Measurements from ENCODE around the gene CDK5RAP1.

Gene CDK5RAP1

DNA sequence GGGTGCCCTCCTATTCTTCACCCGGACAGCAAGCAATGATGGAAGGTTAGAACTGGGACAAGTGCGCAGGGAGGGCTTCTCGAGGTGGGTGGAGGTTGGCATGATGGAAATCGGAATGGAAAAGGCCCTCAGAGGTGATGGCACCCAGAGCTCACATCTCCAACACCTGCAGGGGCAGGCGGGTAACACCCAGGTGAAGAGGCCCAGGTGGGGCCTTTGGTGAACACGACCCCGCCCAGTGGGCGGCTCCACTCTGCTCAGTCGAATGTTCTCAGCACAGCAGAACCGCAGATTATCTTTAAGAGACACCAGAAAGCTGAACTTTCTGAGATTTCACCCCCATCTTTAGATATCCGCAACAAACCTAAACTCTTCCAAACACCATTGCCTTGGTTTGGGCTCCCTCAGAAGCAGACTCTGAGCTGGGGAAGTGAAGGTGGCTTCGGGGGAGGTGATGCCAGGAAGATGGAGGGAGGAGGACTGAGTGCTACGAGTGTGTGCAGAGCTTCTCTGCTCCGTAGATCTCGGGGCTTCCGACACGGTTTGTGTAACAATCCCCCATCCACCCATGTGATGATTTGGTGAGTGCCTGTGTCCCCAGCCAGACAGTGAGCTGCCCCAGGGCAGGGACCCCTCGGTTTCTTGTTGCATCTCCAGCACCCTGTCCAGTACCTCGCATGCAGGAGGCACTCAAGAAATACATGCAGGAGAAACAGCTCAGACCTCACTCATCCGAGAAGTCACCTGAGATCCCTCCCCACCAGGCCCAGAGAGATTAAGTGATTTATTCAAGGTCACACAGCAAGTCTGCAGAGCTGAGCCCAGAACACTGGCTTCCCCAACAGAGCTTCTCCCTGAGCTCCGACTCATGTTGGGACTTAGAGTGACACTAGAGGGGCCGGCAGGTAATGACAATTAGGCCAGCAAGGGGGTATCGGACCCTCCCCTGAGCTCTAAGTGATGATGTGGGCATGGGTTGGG lies 72.9 kb downstream of the CDK5RAP1 start:
- DNase-seq: no peak

DNA sequence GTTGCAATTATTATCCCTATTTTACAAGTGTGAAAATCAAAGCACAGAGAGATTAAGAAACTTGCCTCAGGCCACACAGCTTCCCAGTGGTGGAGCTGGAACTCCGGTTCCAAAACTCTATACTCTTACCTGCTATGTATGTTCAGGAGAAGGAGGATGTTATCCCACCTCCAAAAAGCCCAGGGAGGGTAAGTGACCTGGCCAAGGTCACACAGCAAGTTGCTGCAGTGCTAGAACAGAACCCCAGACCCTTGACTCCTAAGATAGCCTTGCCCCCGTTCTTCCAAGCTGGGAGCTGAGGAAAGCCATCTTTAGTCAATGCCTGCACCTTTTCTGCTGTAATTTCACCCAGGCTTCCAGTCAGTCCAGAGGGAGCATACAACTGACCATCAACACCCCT lies 76.0 kb downstream of the CDK5RAP1 start:
- DNase-seq: no peak

- no peak for DNase-seq
Measured at GRCh38 chr20:33323236-33323635, 78.1 kb downstream of the CDK5RAP1 start.

DNA sequence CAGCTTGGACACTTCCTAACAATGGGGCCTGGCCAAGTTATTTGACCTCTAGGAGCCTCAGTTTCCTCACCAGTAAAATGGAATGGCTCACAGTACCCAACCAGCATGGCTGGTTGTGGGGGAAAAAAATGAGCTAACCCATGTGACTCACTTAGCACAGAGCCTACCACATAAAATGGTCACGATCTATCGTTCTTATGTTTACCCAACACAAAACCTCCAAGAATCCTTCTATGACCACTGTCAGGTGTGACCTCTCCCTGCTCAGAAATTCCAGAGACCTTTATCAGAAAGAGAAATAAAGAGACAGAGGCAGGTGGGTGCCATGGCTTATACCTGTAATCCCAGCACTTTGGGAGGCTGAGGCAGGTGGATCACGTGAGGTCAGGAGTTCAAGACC lies 78.9 kb downstream of the CDK5RAP1 start:
- no peak for DNase-seq

- no peak for DNase-seq
Measured at GRCh38 chr20:33320006-33320405, 81.3 kb downstream of the CDK5RAP1 start.

DNA sequence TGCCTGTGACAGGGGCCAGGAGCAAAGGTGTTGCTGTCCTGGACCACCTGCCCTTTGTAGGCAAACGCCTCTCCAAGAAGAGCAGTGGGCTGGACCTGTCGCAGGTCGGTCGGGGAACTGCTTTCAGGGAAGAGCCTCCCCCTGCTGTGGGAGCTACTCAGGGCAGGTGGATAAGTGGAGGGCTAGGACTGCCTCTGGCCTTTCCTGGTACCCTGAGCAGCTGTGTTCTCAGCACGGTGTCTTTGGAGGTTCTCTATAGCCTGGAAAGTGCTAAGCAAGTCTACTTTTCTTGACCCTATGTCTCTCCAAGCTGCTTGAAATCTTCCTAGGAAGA lies 83.3 kb downstream of the CDK5RAP1 start:
- DNase-seq: no peak

DNA sequence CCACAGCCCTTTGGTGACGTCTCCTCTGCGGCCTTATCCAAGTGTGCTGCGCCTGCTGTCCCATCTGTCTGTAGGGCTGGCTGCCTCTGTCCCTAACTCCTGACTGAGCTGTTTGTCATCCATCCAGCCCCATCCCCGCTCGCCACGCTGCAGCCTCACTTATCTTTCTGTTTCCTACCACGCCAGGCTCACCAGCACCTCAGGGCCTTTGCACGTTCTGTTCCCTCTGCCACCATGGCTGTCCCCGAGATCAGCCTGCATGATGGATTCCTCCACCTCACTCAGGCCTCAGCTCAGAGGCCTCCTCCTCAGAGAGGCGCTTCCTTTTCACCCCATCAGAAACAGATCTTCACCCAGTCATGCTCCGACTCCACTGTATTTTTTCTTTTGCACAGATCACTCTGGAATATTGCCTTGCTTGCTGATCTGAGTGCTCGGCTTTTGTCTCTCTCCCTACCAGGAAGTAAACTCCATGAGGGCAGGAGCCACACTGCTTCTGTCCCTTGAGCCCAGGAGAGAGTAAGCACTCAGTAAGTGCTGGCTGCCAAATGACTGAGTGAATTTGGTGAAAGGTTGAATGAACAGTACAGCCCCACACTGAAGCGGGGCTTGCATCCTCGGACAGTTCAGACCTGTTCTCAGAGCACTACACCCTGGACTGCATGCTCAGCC lies 83.8 kb downstream of the CDK5RAP1 start:
- DNase-seq: no peak

DNA sequence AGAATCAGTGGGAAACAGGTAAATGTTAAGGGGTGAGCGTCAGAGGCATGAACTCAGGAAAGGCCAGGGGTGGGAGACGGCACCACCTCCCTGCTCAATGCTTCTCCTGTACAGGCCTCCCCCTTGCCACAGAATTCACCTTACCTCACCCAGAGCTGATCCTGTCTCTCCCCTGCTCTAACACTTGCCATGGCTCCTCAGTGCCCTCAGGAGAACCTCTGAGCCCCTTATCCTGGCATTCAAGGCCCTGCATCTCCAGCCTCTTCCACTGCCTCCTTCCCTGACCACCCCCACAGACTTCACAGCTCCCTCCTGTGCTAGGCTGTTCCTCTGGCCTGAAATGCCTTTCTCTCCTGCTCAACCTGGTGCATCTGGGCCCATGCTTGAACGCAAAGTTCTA lies 84.4 kb downstream of the CDK5RAP1 start:
- no peak for DNase-seq

DNA sequence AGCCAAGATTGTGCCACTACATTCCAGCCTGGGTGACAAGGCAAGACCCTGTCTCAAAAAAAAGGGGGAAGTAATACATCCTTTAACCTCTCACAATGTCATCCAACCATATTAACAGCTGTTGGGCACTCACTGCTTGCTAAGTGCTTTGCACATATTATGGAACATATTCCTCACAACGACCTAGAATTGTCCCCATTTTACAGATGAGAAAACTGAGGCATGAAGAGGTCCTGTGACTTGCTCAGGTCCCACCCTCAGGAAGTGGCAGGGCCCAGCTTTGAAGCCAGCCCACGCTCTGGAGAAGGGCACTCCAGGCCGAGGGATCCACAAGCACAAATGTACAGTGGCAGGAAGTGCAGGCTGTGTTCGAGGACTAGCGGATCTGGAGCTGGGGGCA lies 85.0 kb downstream of the CDK5RAP1 start:
- DNase-seq: no peak

- no peak for DNase-seq
Measured at GRCh38 chr20:33313686-33314314, 87.5 kb downstream of the CDK5RAP1 start.

- DNase-seq: no peak
Measured at GRCh38 chr20:33312583-33312982, 88.7 kb downstream of the CDK5RAP1 start.

DNA sequence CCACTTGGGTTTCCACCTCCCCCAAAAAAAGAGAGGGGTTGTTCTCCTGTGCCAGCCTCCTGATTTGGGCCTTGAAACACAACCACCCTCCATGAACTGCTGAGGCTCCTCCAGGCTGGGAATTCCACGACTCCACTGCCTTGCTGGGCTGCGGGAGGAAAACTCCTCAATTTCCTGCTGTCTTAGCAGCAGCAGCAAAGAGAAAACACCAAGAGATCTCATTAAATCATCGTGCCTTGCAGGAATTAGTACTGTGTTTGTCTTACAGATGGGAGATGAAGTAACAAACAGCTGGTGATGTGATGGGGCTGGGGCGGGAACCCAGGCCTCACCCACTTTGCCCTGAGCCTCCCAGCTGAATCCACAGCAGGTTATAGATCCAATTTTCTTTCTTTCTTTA lies 89.3 kb downstream of the CDK5RAP1 start:
- DNase-seq: no peak

- DNase-seq: no peak
Measured at GRCh38 chr20:33311011-33311410, 90.3 kb downstream of the CDK5RAP1 start.

DNA sequence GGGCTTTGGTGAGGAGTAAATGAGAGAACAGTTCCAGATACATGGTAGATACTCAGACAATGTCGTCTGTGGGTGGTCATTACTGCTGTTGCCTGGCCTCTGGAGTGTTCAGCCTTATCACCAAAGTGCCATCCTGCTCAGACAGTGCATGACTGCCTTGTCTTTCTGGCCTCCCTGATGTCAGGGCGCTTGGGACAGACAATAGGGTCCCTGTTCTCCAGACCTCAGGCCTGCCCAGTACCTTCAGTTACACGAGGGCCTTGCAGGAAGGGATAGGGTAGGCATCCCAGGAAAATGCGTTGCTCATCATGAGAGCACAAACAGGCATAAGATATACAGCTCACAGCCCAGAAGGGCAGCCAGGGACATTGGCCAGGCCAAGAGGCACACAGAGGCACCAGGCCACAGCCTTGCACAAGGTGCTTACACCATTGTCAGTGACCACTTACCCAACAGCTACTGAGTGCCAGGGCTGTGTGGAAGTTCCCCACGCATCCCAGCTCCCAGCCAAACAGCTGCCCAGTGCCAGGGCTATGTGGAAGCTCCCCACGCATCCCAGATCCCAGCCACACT lies 90.9 kb downstream of the CDK5RAP1 start:
- DNase-seq: no peak

GRCh38 chr20:33309631-33310030 lies 91.7 kb downstream of the CDK5RAP1 start:
- DNase-seq: no peak

All from EL (cell line).